ENCODE measurements around the gene KIAA1328.

GRCh38 chr18:37012452-37012851 is 183.5 kb downstream of the KIAA1328 start:
- no peak for TF ChIP-seq CTCF (IDR thresholded peaks at IDR 0.05)
- no peak for TF ChIP-seq POLR2A (IDR thresholded peaks at IDR 0.05)

All from esophagus squamous epithelium (tissue), 4 donors.